AG04450 (cell line): Measurements from ENCODE around the gene COPS9. TPM values are rescaled to one million over a fixed set of nuclear protein-coding genes. Genes with fewer than 3 reads are reported as not detected.

Experiments used
- CTCF ChIA-PET: fragments of 300-600, 350-600 bp; formaldehyde crosslinking; extraction: SDS; loops from one replicate; lab custom pipeline; 2022; ENCODE audit warnings: antibody characterized with exemption, inconsistent platforms; lab: Charles Lee
- POLR2A ChIA-PET: fragments of 350-600 bp; formaldehyde crosslinking; extraction: SDS; loops from one replicate; lab custom pipeline; 2021; ENCODE audit warnings: antibody characterized with exemption, inconsistent platforms; lab: Yijun Ruan, JAX
- DNase-seq: peaks from one replicate; pipeline ENCODE4 v3.0.0-alpha.2; 2011; ENCODE audit warnings: low read depth, low spot score
- H3K27ac ChIP-seq: one replicate; pipeline ENCODE4 v1.5.1; 2012; ENCODE audit warnings: low read depth, low read length, control low read depth
- H3K27me3 ChIP-seq: one replicate; pipeline ENCODE4 v1.6.0; 2012; ENCODE audit warnings: low read length; ENCODE audit not compliant: control insufficient read depth, insufficient read depth
- H3K4me3 ChIP-seq: 2 replicates; pipeline ENCODE4 v1.5.1; 2011; ENCODE audit warnings: mild to moderate bottlenecking, low read depth, low read length, control low read depth
- H3K9me3 ChIP-seq: 2 replicates; pipeline ENCODE4 v1.5.1; 2012; ENCODE audit warnings: low read length; ENCODE audit not compliant: control insufficient read depth, insufficient read depth
- CTCF ChIP-seq: IDR thresholded peaks from 2 replicates; pipeline ENCODE4 v1.5.1; 2011; ENCODE audit warnings: low read depth, low read length, control low read depth, inconsistent platforms
- polyA plus RNA-seq: library from polyadenylated mRNA; depleted of rRNA; stranded (reverse); fragments of >200 nt; gene quantifications from 2 replicates; pipeline ENCODE4 v1.2.3, GENCODE V29; 2011

The COPS9 gene
- polyA plus RNA-seq, 1 experiment = 360 TPM

- ChIA-PET CTCF (interaction anchor here (0.8 kb wide), 1 partner anchor 31 kb away, joined by 3 read pairs; no protein-coding TSS in a partner anchor), POLR2A (interaction anchor here (0.6 kb wide), 1 partner anchor 212 kb away, joined by 4 read pairs; no protein-coding TSS in a partner anchor)
- no peak for DNase-seq
- TF ChIP-seq CTCF = no peak
- Histone ChIP-seq H3K9me3 (no peaks in the 10 kb centered on the region), H3K27me3 (peaks cover 44% of the 10 kb centered on the region), H3K4me3 (no peak overlapping the region), H3K27ac (no peak overlapping the region)
Observed at GRCh38 chr2:240174496-240174895, 38.4 kb upstream of the COPS9 start.

- no peak overlapping the region for H3K27ac ChIP-seq
- no peak overlapping the region for H3K4me3 ChIP-seq
- DNase-seq = no peak
- ChIA-PET CTCF (interaction anchor here (0.7 kb wide), 1 partner anchor 22 kb away, joined by 4 read pairs; no protein-coding TSS in a partner anchor), POLR2A (no interaction called here)
- peaks cover 35% of the 10 kb centered on the region for H3K27me3 ChIP-seq
- H3K9me3 ChIP-seq = no peaks in the 10 kb centered on the region; the same call in 1 of the 2 replicates
- no peak for TF ChIP-seq CTCF
Observed at GRCh38 chr2:240172071-240172895, 36.2 kb upstream of the COPS9 start.

GRCh38 chr2:240170883-240171282 lies 34.8 kb upstream of the COPS9 start:
- DNase-seq = no peak
- ChIA-PET POLR2A (no interaction called here), CTCF (interaction anchor here (0.7 kb wide), 1 partner anchor 62 kb away, joined by 3 read pairs; no protein-coding TSS in a partner anchor)
- no peak for TF ChIP-seq CTCF
- Histone ChIP-seq H3K9me3 (no peaks in the 10 kb centered on the region; the same call in 1 of the 2 replicates), H3K27ac (no peak overlapping the region), H3K4me3 (no peak overlapping the region), H3K27me3 (peaks cover 28% of the 10 kb centered on the region)

- DNase-seq = no peak
- POLR2A ChIA-PET = no interaction called here
- Histone ChIP-seq H3K27me3 (peaks cover 24% of the 10 kb centered on the region), H3K4me3 (no peak overlapping the region), H3K27ac (no peak overlapping the region), H3K9me3 (no peaks in the 10 kb centered on the region; the same call in 1 of the 2 replicates)
- no peak for TF ChIP-seq CTCF
- CTCF ChIA-PET = interaction anchor here (0.7 kb wide), 1 partner anchor 63 kb away, joined by 3 read pairs; no protein-coding TSS in a partner anchor
Observed at GRCh38 chr2:240170354-240170735, 34.2 kb upstream of the COPS9 start.
